ENCODE results near the gene SLC17A7.

The SLC17A7 gene

DNA sequence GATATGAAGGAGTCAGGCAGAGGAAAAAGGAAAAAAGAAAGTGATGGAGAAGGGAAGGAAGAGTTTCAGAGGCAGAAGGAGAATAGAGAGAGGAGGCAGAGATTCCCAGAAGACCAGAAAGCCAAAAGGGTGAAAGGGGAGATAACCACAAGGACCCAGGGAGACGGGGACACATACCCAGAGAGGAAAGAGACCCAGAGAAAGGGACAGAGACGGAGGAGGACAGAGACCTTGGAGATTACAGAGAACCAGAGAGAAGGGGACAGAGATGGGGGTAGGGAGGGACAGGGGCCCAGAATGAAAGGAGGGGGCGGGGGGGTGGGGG is 19.5 kb downstream of the SLC17A7 start:
- ChIA-PET CTCF (no interaction called here), POLR2A (ENCODE audit: low non-redundant PET) (no interaction called here)
- TF ChIP-seq, protein P1, sequence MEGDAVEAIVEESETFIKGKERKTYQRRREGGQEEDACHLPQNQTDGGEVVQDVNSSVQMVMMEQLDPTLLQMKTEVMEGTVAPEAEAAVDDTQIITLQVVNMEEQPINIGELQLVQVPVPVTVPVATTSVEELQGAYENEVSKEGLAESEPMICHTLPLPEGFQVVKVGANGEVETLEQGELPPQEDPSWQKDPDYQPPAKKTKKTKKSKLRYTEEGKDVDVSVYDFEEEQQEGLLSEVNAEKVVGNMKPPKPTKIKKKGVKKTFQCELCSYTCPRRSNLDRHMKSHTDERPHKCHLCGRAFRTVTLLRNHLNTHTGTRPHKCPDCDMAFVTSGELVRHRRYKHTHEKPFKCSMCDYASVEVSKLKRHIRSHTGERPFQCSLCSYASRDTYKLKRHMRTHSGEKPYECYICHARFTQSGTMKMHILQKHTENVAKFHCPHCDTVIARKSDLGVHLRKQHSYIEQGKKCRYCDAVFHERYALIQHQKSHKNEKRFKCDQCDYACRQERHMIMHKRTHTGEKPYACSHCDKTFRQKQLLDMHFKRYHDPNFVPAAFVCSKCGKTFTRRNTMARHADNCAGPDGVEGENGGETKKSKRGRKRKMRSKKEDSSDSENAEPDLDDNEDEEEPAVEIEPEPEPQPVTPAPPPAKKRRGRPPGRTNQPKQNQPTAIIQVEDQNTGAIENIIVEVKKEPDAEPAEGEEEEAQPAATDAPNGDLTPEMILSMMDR (conservative IDR thresholded peaks at IDR 0.05; ENCODE audit: low read depth): no peak
- H3K27ac ChIP-seq: no peak overlapping the region
- DNase-seq (ENCODE audit: low spot score): no peak

GRCh38 chr19:49421039-49421877 is 20.1 kb downstream of the SLC17A7 start:
- ChIA-PET POLR2A (ENCODE audit: low non-redundant PET) (no interaction called here), CTCF (interaction anchor here (1.1 kb wide), 1 partner anchor 22 kb away, joined by 3 read pairs; no protein-coding TSS in a partner anchor)
- H3K27ac ChIP-seq: no peak overlapping the region
- TF ChIP-seq, protein P1 (conservative IDR thresholded peaks at IDR 0.05; ENCODE audit: low read depth): no peak
- DNase-seq (ENCODE audit: low spot score): peak; percentile 86

DNA sequence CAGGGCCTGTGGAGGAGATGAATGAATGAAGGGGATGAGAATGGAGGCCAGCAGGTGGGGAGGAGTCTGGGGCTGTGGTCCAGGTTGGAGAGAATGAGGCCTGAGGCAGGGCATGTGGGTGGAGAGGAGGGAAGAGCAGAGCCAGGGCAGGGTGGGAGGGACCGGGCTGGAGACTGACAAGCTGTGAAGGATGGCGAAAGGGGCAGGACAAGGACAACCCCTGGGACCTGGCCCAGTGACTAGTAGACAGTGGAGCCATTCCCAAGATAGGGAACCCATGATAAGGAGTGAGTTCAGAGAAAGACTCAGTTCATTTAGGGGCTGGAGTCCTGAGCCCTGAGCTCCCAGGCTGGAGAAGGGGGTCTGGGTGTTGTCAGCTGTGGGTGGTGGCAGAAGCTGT is 21.1 kb downstream of the SLC17A7 start:
- TF ChIP-seq, protein P1 (conservative IDR thresholded peaks at IDR 0.05; ENCODE audit: low read depth): no peak
- DNase-seq (ENCODE audit: low spot score): no peak
- H3K27ac ChIP-seq: no peak overlapping the region
- ChIA-PET POLR2A (ENCODE audit: low non-redundant PET) (no interaction called here), CTCF (interaction anchor here (1.0 to 1.2 kb wide), 2 partner anchors 9 to 28 kb away, joined by 3 to 4 read pairs; no protein-coding TSS in a partner anchor)

- ChIA-PET POLR2A (ENCODE audit: low non-redundant PET) (no interaction called here), CTCF (interaction anchor here (0.7 kb wide), 1 partner anchor 183 kb away, joined by 4 read pairs; no protein-coding TSS in a partner anchor)
- TF ChIP-seq, protein P1 (conservative IDR thresholded peaks at IDR 0.05; ENCODE audit: low read depth): no peak
These were observed 22.2 kb downstream of the SLC17A7 start for GRCh38 chr19:49419173-49419572.

DNA sequence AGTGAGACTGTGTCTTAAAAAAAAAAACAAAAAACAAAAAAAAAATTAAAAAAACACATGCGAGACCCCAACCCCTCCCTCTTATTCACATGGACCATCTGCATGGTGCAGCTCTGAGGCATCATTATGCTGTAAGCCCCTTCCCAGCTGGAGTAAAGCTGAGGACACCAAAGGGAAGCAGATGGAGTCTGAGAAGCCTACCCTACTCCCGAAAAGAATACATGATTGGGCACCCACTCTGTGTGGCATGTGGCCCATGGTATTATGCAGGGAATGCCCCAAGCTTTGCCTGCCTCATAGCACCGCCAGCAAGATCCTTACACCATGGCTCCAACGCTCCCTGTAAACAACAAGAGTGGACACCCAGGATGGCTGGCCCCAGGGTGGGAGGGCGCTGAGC is 22.8 kb downstream of the SLC17A7 start:
- TF ChIP-seq, protein P1 (conservative IDR thresholded peaks at IDR 0.05; ENCODE audit: low read depth): no peak
- ChIA-PET CTCF (interaction anchor here (0.5 to 0.7 kb wide), 2 partner anchors 182 to 1042 kb away, joined by 3 to 4 read pairs; no protein-coding TSS in a partner anchor), POLR2A (ENCODE audit: low non-redundant PET) (no interaction called here)
- no peak for DNase-seq (ENCODE audit: low spot score)
- H3K27ac ChIP-seq: no peak overlapping the region

More at GRCh38 chr19:49419173-49419572, 22.2 kb downstream of the SLC17A7 start:
- H3K27ac ChIP-seq: no peak overlapping the region
- DNase-seq (ENCODE audit: low spot score): no peak

GRCh38 chr19:49417088-49417487 is 24.2 kb downstream of the SLC17A7 start:
- DNase-seq (ENCODE audit: low spot score): no peak
- ChIA-PET CTCF (interaction anchor here (0.6 kb wide), 1 partner anchor 727 kb away, joined by 3 read pairs; no protein-coding TSS in a partner anchor), POLR2A (ENCODE audit: low non-redundant PET) (interaction anchor here (0.6 kb wide), 1 partner anchor 394 kb away, joined by 6 read pairs; no protein-coding TSS in a partner anchor)
- TF ChIP-seq, protein P1 (conservative IDR thresholded peaks at IDR 0.05; ENCODE audit: low read depth): no peak
- H3K27ac ChIP-seq: no peak overlapping the region
